ENCODE data around the gene EHMT2. TPM values are rescaled to one million over a fixed set of nuclear protein-coding genes. Genes with fewer than 3 reads are reported as not detected.

Gene EHMT2
- total and polyA plus RNA-seq, 2 of the 13 experiments (the other 11 are each of a cell fraction or from before 2014, with no cell fraction given): 55.2 to 69.2 TPM

GRCh38 chr6:31945154-31945506 lies 47.6 kb upstream of the EHMT2 start (continued):
- TF ChIP-seq ZNF878 (CRISPR knock-in tag; IDR thresholded peaks at IDR 0.05): peak; percentile 26; the same call in 1 of the 2 replicates
- TF ChIP-seq MIER2 (CRISPR knock-in tag; IDR thresholded peaks at IDR 0.05): no peak
- TF ChIP-seq TIGD3 (CRISPR knock-in tag; IDR thresholded peaks at IDR 0.05; ENCODE audit: borderline replicate concordance): no peak
- TF ChIP-seq HMG20A (CRISPR knock-in tag; IDR thresholded peaks at IDR 0.05; ENCODE audit: borderline replicate concordance): no peak
- TF ChIP-seq CBX5 (CRISPR knock-in tag; IDR thresholded peaks at IDR 0.05; ENCODE audit: borderline replicate concordance): no peak
- TF ChIP-seq ZNF616 (CRISPR knock-in tag; IDR thresholded peaks at IDR 0.05; ENCODE audit: low read depth): no peak
- TF ChIP-seq NR2F6 (IDR thresholded peaks at IDR 0.05): no peak
- no peak for TF ChIP-seq NR2F6 (CRISPR knock-in tag; IDR thresholded peaks at IDR 0.05)
- peak; percentile 31 for TF ChIP-seq HNRNPH1 (optimal IDR thresholded peaks at IDR 0.05; ENCODE audit: low read depth, low read length)
- 0 out of 2 replicates have a peak, but pooled peaks have one; percentile 49 for TF ChIP-seq PAX8 (CRISPR knock-in tag; IDR thresholded peaks at IDR 0.05; ENCODE audit: borderline replicate concordance)
- TF ChIP-seq SMC3 (IDR thresholded peaks at IDR 0.05; ENCODE audit: low read length): no peak
- TF ChIP-seq DNMT3B (CRISPR knock-in tag; conservative IDR thresholded peaks at IDR 0.05): no peak
- TF ChIP-seq ZNF777 (CRISPR knock-in tag; IDR thresholded peaks at IDR 0.05): 0 out of 2 replicates have a peak, but pooled peaks have one; percentile 2
- TF ChIP-seq ZFP82 (CRISPR knock-in tag; IDR thresholded peaks at IDR 0.05; ENCODE audit: borderline replicate concordance): no peak
- TF ChIP-seq SRSF1 (optimal IDR thresholded peaks at IDR 0.05; ENCODE audit: low read depth, low read length): no peak
- TF ChIP-seq RBAK (CRISPR knock-in tag; IDR thresholded peaks at IDR 0.05): no peak
- TF ChIP-seq ZNF558 (CRISPR knock-in tag; IDR thresholded peaks at IDR 0.05; ENCODE audit: borderline replicate concordance): no peak
- no peak for TF ChIP-seq POLR2G (IDR thresholded peaks at IDR 0.05; ENCODE audit: low read depth, low read length)
- TF ChIP-seq THYN1 (CRISPR knock-in tag; IDR thresholded peaks at IDR 0.05; ENCODE audit: borderline replicate concordance, low read depth): no peak
- TF ChIP-seq TFDP2 (CRISPR knock-in tag; IDR thresholded peaks at IDR 0.05): no peak
- TF ChIP-seq ZNF276 (CRISPR knock-in tag; IDR thresholded peaks at IDR 0.05; ENCODE audit: low read depth): no peak
- no peak for TF ChIP-seq TBX3 (IDR thresholded peaks at IDR 0.05; ENCODE audit: borderline replicate concordance)
- no peak for TF ChIP-seq ZNF615 (CRISPR knock-in tag; IDR thresholded peaks at IDR 0.05; ENCODE audit: borderline replicate concordance)
- no peak for TF ChIP-seq ZNF367 (CRISPR knock-in tag; IDR thresholded peaks at IDR 0.05; ENCODE audit: borderline replicate concordance)

Measured in HepG2 (cell line).